Activated B cell treated with CpG ODN at 0.5 μM for 24 hours (primary cell): ENCODE data around the gene LRRC1. TPM values are rescaled to one million over a fixed set of nuclear protein-coding genes. Genes with fewer than 3 reads are reported as not detected.

ENCODE experiments used
- ATAC-seq: fragments of 200-7000 bp; cut with Tn5 transposase; one replicate; pipeline ENCODE4 v1.10.0; 2021; ENCODE audit warnings: low read depth, mild to moderate bottlenecking, moderate library complexity
- CTCF ChIA-PET: fragments of 350-600 bp; sonication (Branson Sonifier 250); formaldehyde crosslinking; loops from one replicate; lab custom pipeline; 2021; ENCODE audit warnings: antibody characterized with exemption; lab: Charles Lee
- POLR2A ChIA-PET: fragments of 350-600 bp; sonication (Branson Sonifier 250); formaldehyde crosslinking; loops from one replicate; lab custom pipeline; 2021; ENCODE audit warnings: antibody characterized with exemption; lab: Charles Lee
- DNase-seq: peaks from one replicate; pipeline ENCODE4 v3.0.0; 2022
- H3K27ac Mint-ChIP-seq: one replicate; pipeline ENCODE4 v1.8.0; 2020; ENCODE audit warnings: mixed read lengths
- H3K27me3 Mint-ChIP-seq: one replicate; pipeline ENCODE4 v1.8.0; 2021; ENCODE audit warnings: mixed read lengths
- H3K36me3 Mint-ChIP-seq: one replicate; pipeline ENCODE4 v1.8.0; 2021; ENCODE audit warnings: low read depth, mixed read lengths
- H3K4me1 Mint-ChIP-seq: one replicate; pipeline ENCODE4 v1.8.0; 2021; ENCODE audit warnings: mixed read lengths
- H3K4me3 Mint-ChIP-seq: one replicate; pipeline ENCODE4 v1.8.0; 2020; ENCODE audit warnings: mild to moderate bottlenecking, mixed read lengths
- H3K9me3 Mint-ChIP-seq: one replicate; pipeline ENCODE4 v1.8.0; 2020; ENCODE audit warnings: mixed read lengths
- CTCF ChIP-seq: fragments of 200-600 bp; IDR thresholded peaks from one replicate; pipeline ENCODE4 v1.8.0; 2022; ENCODE audit warnings: antibody characterized with exemption, mild to moderate bottlenecking
- intact Hi-C: fragments of 100-400 bp; cut with micrococcal nuclease; formaldehyde crosslinking; loops from one replicate; pipeline ENCODE4 v1.15.1; 2024
- total RNA-seq: library from RNA; stranded (reverse); gene quantifications from 2 replicates; pipeline ENCODE4 v1.2.3, GENCODE V29; 2022

Gene LRRC1
- total RNA-seq, 1 donor from 2014 or later, result 4.7 TPM

- ChIA-PET CTCF (no interaction called here), POLR2A (no interaction called here)
- Mint-ChIP-seq H3K9me3 (no peaks in the 10 kb centered on the region), H3K36me3 (peaks cover 31% of the 10 kb centered on the region), H3K4me1 (peaks cover 2% of the 10 kb centered on the region), H3K27me3 (no peaks in the 10 kb centered on the region), H3K27ac (no peak overlapping the region), H3K4me3 (no peak overlapping the region)
- TF ChIP-seq CTCF, result no peak
- DNase-seq (no peak), ATAC-seq (no peak)
- intact Hi-C loops, result no loop called here
Measured at GRCh38 chr6:53922539-53922981, 127.8 kb downstream of the LRRC1 start.

- Mint-ChIP-seq H3K4me3 (no peak overlapping the region), H3K9me3 (no peaks in the 10 kb centered on the region), H3K36me3 (peaks cover 31% of the 10 kb centered on the region), H3K27me3 (no peaks in the 10 kb centered on the region), H3K27ac (no peak overlapping the region), H3K4me1 (no peaks in the 10 kb centered on the region)
- ChIA-PET CTCF (no interaction called here), POLR2A (no interaction called here)
- intact Hi-C loops, result no loop called here
- TF ChIP-seq CTCF, result no peak
- ATAC-seq (no peak), DNase-seq (no peak)
Measured at GRCh38 chr6:53924277-53924676, 129.5 kb downstream of the LRRC1 start.

GRCh38 chr6:53924821-53925422 is 130.1 kb downstream of the LRRC1 start:
- intact Hi-C loops, result no loop called here
- Mint-ChIP-seq H3K27me3 (no peaks in the 10 kb centered on the region), H3K4me3 (no peak overlapping the region), H3K27ac (no peak overlapping the region), H3K4me1 (no peaks in the 10 kb centered on the region), H3K9me3 (no peaks in the 10 kb centered on the region), H3K36me3 (peaks cover 25% of the 10 kb centered on the region)
- DNase-seq, result no peak
- POLR2A ChIA-PET, result no interaction called here
- no peak for ATAC-seq
- TF ChIP-seq CTCF, result no peak
- CTCF ChIA-PET, result no interaction called here

- ATAC-seq, result no peak
- Mint-ChIP-seq H3K36me3 (peaks cover 17% of the 10 kb centered on the region), H3K4me3 (no peak overlapping the region), H3K9me3 (no peaks in the 10 kb centered on the region), H3K27ac (no peak overlapping the region), H3K27me3 (no peaks in the 10 kb centered on the region), H3K4me1 (no peaks in the 10 kb centered on the region)
- DNase-seq, result no peak
- CTCF ChIA-PET, result no interaction called here
- intact Hi-C loops, result no loop called here
- POLR2A ChIA-PET, result no interaction called here
- no peak for TF ChIP-seq CTCF
Measured at GRCh38 chr6:53925891-53926290, 131.1 kb downstream of the LRRC1 start.

GRCh38 chr6:53926505-53926904 is 131.7 kb downstream of the LRRC1 start:
- Mint-ChIP-seq H3K4me1 (no peaks in the 10 kb centered on the region), H3K27ac (no peak overlapping the region), H3K36me3 (peaks cover 11% of the 10 kb centered on the region), H3K4me3 (no peak overlapping the region), H3K9me3 (no peaks in the 10 kb centered on the region), H3K27me3 (no peaks in the 10 kb centered on the region)
- ChIA-PET POLR2A (no interaction called here), CTCF (no interaction called here)
- no peak for TF ChIP-seq CTCF
- intact Hi-C loops, result no loop called here
- no peak for DNase-seq
- ATAC-seq, result no peak
